ENCODE measurements around the gene CCDC77. TPM values are rescaled to one million over a fixed set of nuclear protein-coding genes. Genes with fewer than 3 reads are reported as not detected.

CCDC77 gene
- polyA plus RNA-seq, 4 donors: 18.4 to 28.1 (median 25.1) TPM

DNA sequence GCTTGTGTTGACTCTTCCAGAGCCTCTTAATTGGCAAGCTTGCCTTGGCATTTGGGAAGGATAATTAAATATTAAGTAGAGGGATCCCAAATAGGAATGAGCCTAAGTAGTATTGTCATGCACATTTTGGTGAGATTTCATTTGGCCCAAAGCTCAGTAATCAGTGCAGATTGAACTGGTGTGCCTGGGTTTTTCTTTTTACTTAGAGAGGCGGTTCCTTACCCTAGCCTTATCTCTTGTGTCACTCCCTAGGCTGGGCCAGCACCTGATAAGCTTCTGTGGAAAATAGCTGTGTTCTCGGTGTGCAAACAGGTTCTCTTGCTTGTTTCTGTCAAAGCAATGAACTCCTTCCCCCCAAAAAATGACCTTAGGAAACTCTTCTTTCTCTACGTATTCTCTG is 49.0 kb downstream of the CCDC77 start:
- no peak for DNase-seq (ENCODE audit: low read depth in 4 of 4, low spot score in 2 of 4)

DNA sequence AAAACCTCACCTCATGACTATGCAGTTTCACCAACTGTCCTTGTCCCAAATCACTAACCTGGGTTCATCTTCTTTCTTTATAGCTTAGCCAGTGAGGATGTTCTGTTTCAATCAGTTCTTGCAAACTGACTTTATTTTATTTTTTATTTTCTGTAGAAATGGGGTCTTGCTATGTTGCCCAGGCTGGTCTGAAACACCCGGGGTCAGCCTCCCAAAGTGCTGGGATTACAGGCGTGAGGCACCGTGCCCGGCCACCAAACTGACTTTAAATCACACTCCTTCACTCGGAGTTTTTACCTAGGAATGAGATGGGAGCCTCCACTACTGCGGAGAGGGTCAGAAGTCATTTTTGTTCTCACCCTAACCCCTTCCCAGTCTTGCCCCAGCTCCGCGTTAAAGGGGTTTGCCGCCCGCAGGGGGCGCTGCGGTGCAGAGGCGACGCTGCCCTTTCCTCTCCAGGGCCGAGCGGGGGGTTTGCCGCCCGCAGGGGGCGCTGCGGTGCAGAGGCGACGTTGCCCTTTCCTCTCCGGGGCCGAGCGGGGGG is 51.3 kb downstream of the CCDC77 start:
- no peak for DNase-seq (ENCODE audit: low read depth in 4 of 4, low spot score in 2 of 4)

DNA sequence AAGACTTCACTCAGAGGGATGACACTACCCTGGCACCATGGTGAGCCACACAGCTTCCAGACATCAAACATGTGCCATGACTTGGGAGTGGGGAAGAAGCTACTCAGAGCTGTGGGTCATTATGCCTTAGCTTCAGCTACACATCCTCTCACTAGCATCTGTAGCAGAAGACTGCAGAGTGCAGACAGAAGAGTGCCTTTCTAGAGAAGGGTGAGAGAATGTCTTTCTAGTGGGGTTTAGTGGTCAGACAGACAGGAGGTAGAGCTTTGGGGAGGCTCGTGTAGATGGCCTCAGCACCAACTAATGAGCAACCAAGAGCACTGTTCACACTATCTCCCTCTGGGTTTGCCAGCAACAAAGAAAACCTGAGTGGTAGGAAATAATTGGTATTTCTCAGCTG is 53.4 kb downstream of the CCDC77 start:
- DNase-seq (ENCODE audit: low read depth in 4 of 4, low spot score in 2 of 4): no peak

DNA sequence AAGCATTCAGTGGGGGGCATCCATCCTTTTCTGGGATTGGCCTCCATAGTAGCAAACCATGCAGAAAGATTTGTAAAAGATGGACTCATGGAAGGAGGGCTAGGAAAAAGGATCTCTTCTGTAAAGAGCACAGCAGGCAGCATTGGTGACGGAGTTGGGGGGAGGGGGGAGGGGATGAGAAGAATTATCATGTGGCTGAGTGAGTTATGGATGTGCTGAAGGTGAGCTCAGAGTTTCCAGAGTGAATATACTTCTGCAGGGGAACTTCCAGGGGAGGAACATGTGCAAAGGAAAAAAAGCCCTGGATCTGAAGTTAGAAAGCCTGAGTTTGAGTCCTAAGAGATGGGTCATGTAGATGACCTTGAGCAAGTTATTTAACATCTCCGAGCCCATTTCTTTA is 54.4 kb downstream of the CCDC77 start:
- no peak for DNase-seq (ENCODE audit: low read depth in 4 of 4, low spot score in 2 of 4)

DNA sequence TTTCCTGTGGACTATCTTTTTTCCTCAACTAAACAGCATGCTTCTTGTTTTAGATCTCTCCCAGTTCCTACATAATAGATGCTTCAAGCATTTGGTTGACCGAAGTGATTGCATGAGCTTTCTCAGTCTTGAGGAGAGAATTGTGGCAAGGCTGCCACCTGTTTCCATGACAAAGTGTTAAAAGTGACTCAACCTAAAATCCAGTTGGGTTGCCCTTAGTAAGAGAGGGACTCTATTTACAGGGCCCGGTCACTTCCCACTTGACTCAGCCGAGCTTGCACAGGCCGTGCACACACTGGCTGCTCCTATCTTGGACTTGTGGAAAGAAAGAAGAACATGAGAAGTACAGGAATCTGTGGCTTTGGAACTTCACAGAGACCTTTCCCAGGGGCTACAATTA is 56.2 kb downstream of the CCDC77 start:
- DNase-seq (ENCODE audit: low read depth in 4 of 4, low spot score in 2 of 4): no peak

DNA sequence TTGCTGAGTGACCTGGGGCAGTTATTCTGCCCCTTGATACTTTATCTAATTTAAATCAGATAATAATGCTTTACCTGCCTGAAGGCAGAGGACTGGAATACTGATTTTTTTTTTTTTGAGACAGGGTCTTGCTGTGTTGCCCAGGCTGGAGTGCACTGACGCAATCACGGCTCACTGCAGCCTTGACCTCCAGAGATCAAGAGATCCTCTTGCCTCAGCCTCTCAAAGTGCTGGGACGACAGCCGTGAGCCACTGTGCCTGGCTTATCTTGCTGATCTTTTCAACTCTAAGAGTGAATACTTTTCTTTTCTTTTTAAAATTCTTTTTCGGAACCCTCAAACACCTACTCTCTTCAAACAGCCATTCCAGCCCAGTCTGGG is 57.6 kb downstream of the CCDC77 start:
- no peak for DNase-seq (ENCODE audit: low read depth in 4 of 4, low spot score in 2 of 4)

DNA sequence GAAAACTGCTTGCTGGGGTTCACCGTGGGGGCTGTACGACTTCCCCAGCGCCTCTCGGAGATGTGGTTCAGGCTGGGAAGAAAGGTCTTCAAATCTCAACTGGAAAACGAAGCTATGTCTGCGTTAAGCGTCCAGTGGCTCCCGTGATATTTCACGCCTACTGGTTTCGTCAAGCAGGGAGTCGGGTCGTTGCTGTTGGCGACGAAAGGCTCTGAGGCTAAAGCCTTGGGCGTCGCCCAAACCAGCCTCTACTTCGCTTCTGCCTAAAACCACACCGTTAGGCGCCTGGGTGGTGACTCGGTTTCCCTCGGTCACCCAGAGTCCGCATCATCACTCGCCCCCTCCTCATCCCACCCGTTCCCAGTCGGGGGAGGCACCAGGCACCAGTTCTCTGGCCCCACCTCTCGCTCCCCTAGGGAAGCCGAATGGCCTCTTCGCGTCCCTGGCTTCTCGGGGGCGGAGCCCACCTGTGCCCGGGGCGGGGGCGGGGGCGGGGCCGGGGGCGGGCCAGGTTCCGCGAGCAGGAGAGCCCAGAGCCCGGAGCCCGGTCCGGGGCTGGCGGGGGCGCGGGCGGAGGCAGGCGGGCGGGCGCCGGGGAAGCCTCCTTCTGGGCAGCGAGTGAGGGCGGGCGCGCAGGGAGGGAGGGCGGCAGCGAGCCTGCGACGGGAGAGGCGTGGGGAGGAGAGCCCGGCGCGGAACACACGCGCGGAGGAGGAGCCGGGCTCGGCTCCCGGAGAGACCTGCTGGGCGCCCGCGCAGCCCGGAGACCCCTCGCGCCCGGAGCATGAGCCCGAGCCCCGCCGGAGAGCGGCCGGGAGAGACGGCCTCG is 58.2 kb downstream of the CCDC77 start, which contains the start of gene B4GALNT3:
Gene B4GALNT3 (plus strand): TSS at position 510 of the 829 bp plus-strand sequence. CDS start 438 bp downstream, outside the sequence.
- DNase-seq (ENCODE audit: low read depth in 4 of 4, low spot score in 2 of 4): no peak

DNA sequence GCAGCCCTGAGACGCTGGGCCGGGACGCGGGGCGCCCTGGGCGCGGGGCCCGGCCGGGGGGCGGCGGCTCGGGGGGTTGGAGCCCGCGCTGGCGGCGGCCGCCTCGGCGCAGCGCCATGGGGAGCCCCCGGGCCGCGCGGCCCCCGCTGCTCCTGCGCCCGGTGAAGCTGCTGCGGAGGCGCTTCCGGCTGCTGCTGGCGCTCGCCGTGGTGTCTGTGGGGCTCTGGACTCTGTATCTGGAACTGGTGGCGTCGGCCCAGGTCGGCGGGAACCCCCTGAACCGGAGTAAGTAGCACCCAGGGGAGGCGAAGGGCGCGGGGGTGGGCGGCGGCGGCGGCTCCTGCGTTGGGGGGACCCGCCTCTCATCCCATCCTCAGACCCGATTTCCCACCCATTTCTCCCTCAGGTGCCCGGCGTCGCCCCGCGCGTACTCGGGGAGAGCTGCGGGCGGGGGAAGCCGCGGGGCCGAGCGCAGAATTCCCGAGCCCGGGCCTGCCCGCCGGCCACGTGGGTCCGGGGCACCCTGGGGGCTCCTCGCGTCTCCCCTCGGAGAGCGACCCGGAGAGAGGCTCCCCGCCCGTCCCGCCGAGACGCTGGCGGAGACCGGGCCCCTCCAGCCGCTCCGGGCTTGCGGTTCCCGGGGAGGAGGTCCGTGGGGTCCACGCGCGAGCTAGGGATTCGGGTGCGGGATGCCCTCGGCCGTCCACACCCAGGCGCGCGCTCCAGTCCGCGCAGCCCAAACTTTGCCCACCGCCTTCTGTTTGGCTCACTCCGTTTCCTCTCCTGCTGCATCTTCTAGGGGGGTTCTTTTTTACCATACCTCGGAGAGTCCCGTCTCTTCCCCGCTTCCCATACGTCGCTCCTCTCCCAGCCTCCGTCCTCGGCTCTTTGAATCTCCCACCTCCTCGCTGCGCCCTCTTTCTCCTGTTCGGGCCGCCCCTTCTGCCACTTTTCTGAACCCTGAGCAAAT is 59.1 kb downstream of the CCDC77 start:
- no peak for DNase-seq (ENCODE audit: low read depth in 4 of 4, low spot score in 2 of 4)

DNA sequence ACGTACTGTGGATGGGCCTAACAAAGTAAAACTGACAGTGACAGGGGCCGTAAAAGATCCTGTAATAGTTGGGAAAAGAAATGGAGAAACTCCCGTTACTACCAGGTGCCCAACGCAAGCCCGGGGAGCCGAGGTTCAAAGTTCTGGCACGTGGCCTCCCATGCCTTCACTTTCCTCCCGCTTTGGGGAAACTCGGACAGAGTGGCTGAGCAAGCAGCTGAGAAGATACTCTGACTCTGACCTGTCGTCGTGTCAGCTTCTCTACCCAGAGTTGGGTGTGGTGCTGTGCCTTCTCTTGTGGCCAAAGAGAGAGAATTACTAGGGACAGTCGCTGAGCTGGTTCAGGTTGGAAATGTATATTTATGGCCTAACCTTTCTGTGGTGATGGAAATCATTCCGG is 60.0 kb downstream of the CCDC77 start:
- DNase-seq (ENCODE audit: low read depth in 4 of 4, low spot score in 2 of 4): no peak

DNA sequence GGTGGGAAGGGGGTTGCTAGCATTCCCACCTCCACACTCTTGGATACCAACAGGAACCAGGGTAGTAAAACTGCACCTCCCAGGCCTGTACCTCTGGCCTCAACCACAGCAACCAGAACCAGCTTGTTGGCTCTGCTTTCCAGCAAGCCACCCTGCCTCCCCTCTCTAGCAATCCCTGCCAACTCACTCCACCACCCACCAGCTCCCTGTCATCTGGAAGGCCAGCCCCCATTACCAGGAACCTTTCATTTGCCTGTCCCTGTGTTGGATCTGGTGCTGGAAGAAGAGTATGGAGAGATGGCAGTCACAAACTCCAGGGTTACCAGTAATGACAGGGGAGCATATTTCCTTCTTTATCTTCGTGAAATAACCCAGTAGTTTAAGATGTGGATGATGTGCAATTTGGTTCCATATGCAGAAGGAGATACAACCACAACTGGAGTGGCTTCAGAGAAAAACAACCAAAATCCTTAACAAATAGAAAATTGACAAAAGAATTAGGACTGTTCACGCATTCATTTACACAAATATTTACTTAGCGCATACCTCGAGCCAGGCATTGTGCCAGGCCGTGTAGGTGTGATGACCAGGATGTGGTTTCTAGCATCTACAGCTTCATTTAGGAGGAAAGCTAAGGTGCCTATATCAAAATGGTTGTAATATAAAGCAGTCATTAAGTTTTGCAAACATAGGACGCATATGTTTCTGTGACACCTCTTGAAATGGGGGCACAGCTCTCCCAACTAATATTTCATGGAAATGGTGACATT is 61.7 kb downstream of the CCDC77 start:
- DNase-seq (ENCODE audit: low read depth in 4 of 4, low spot score in 2 of 4): no peak

DNA sequence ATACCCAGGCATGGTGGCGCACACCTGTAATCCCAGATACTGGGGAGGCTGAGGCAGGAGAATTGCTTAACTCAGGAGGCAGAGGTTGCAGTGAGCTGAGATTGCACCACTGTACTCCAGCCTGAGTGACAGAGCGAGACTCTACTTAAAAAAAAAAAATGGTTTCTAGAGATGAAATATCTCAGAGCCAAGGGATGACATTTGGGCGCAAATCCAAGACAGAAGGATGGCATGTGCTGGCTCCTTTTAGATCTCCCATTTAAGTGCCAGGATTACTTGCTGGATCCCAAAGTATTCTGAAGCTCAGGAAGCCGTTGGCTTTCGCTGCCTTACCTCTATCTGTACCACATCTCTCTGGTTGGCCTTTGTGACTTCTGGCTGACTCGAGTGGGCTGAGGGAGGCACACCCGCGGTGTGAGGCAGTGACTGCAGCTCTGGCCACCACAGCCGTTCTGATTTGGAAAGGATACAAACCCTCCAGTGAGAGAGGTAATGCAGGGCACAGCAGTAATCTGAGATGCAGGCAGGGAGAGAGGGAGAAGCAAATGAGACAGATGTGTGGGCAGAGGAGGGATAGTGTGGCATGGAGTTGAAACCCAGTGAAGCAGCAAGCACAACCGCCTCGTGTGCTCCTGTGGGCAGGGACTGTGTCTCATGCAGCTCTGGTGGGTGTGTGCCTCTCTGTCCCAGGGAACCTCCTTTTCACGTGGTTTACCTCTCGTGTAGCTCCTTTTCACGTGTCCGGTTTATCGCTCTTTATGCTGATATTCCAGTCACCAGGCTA is 63.2 kb downstream of the CCDC77 start:
- DNase-seq (ENCODE audit: low read depth in 4 of 4, low spot score in 2 of 4): peak in 1 of 4 donors; percentile 50

DNA sequence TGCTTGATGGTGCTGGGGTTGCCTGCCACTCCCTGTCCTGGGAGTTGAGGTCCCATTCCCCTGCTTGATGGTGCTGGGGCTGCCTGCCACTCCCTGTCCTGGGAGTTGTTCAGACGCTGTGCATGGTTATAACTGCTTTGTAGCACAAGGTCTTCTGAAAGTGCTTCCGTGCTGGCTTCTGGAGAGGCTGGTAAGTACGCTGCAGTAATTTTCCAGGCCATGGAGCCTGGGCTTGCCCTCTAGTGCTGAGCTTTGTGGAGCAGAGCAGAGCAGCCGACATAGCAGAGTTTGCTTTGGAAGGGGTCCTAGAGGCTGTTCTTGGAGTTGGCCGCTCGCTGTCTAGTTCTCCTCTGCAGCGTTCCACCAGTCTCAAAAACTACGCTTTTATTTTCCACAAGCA is 64.6 kb downstream of the CCDC77 start:
- DNase-seq (ENCODE audit: low read depth in 4 of 4, low spot score in 2 of 4): no peak

DNA sequence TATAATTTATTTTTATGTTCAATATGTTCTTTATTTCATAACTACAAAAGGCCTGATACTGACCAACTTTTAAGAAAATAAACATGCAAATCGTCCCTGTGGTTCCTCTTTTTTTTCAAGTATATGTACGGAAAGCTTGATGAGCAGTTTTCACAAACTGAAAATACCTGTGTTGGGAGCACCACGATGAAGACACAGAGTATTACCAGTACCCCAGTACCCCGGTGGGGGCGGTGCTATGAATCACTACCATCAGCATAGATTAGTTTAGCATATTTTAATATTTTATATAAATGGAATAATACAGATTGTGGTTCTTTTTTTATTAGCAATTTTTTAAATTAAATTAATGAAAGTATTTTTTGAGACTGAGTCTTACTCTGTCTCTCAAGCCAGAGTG is 65.3 kb downstream of the CCDC77 start:
- no peak for DNase-seq (ENCODE audit: low read depth in 4 of 4, low spot score in 2 of 4)

DNA sequence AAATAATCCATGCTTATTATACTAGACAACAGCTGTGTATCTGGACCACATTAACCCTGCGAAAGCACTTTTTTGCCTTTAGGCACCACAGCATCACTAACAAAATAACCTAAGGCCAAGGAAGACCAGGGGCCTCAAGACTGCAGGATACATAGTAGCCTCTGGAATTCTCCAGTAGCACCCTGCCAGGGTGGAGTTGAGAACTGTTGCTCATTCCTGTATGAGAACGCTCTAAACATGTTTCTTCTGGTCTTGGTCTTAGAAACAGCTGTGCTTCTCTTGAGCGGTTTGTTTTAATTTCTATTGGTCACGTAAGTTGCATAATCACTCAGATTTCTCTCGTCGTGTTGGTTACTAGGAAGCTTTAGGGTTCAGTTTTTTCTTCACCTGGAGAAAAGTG is 66.1 kb downstream of the CCDC77 start:
- no peak for DNase-seq (ENCODE audit: low read depth in 4 of 4, low spot score in 2 of 4)

DNA sequence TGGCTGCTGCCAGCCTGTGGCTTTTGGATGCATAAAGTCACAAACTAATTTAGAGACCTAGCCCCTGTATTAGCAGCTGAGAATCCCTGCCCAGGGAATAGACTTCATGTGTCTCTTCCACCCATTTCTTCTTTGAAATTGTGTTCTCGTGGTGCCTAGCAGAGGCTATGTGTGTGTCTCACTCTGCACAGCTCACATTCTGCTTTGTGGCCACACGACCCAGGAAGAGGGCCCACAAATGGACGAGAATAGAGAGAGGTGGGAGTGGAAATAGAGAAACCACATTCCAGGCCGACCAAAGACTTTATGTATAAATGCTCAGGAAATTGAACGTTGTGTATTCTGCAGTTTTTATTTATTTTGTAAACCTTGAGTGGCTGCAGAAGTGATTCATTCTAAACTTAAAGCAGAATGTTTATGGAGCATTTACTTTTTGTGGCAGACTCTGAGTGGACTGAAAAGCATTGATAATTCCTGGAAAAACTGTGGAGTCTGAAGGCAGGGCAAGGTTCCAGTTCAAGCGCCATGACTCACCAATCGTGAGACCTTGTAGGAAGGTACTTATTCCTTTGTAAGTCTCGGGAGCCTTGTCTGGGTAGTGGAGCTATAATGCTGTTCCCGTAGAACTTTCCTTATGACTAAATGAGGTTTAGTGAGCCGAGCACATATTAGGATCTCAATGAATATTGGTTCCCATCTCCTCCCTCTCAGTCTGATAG is 67.4 kb downstream of the CCDC77 start:
- no peak for DNase-seq (ENCODE audit: low read depth in 4 of 4, low spot score in 2 of 4)

DNA sequence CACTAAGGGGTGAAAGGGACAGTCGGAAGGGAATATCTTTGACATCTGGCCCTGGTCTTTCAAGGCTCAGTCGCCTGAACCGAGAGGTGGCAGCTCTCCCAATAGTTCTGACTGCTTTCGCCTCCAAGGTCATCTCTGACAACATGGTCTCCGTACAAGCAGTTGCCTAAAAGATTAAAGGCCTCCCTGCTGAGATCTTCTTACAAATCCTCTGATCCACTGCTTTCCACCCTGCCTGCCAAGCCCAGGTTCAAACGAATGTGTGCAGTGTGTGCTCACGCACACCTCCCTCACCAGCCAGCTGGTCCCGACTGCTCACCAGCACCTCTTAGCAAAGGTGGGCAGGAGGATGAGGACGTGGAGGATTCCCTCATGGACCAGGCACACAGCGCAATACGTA is 68.7 kb downstream of the CCDC77 start:
- DNase-seq (ENCODE audit: low read depth in 4 of 4, low spot score in 2 of 4): no peak

DNA sequence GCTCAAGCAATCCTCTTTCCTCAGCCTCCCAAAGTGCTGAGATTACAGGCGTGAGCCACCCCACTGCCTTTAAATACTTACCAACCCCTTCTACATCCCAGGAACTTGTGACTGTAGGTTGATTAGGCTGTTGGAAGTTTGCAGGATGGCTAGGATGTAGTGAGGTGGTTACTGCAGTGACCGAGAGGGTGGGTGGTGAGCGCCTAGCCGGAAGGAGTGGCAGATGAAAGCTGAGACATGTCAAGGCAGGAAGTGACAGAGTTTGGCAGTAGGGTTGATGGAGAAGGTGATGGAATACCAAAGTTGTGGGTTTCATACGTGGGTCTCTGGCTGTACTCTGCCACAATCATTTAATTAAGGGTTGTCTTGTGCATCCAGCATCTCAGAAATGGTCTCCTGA is 71.8 kb downstream of the CCDC77 start:
- DNase-seq (ENCODE audit: low read depth in 4 of 4, low spot score in 2 of 4): no peak

DNA sequence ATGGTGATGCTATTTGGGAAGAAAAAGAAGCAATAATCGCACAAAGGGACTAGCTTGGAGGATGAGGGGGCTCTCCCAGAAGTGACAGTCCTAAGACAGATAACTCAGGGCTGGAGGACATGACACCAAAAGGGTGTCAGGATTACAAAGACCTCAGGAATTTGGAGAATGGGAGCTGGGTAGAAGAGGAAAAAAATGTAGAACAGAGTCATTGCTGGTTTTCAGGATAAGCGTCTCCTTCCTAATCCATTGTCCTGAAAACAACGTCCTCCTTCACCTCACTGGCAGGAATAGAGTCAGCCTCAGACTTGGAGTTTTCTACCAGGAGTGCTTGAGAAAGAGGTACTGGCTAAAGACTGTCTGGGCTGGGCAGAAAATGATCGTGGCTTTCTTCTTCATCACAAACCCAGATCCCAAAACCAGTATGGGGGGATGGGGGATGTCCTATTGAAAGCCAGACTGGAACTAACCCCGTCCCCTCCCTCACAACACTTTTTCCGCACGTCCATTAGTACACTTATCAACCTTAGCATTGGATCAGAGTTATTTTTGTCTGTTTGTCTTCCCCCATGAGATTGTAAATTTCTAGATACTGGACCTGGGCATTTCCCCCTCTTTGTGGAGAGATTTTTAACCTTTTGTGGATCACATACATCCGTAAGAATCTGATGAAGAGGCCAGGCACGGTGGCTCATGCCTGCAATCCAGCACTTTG is 72.6 kb downstream of the CCDC77 start:
- DNase-seq (ENCODE audit: low read depth in 4 of 4, low spot score in 2 of 4): no peak
